ENCODE measurements around the gene CCL24.

DNA sequence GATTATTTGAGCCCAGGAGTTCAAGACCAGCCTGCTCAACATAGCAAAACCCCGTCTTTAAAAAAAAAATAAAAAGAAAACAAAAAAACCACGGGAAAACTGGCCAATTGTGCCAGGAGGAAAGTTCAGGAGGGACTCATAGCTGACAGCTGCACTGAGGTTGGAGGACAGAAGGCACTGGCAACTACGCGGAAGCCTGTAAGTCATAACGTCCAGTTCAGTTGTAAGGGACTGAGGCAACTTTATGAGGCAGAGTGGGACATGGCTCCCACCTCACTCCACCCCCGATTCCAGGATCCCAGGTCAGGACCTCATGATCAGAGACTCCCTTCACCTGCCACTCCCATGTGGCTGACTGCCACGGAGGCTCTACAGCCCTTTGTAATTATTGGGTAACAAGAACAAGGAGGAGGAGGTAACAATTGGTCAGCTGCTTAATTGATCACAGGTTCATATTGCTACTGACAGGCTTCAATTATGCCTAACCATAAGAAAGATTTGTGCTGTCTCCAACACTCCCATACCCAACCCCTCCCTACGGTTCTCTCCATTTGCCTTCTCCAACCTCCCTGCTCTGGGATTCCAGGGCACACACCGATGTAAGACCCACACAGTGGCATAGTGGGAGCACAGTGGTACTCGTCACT lies 1.9 kb upstream of the CCL24 start:
- no peak for TF ChIP-seq POLR2AphosphoS5 (IDR thresholded peaks at IDR 0.05)
- TF ChIP-seq, protein P1, sequence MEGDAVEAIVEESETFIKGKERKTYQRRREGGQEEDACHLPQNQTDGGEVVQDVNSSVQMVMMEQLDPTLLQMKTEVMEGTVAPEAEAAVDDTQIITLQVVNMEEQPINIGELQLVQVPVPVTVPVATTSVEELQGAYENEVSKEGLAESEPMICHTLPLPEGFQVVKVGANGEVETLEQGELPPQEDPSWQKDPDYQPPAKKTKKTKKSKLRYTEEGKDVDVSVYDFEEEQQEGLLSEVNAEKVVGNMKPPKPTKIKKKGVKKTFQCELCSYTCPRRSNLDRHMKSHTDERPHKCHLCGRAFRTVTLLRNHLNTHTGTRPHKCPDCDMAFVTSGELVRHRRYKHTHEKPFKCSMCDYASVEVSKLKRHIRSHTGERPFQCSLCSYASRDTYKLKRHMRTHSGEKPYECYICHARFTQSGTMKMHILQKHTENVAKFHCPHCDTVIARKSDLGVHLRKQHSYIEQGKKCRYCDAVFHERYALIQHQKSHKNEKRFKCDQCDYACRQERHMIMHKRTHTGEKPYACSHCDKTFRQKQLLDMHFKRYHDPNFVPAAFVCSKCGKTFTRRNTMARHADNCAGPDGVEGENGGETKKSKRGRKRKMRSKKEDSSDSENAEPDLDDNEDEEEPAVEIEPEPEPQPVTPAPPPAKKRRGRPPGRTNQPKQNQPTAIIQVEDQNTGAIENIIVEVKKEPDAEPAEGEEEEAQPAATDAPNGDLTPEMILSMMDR (IDR thresholded peaks at IDR 0.05), result no peak
